HepG2 (cell line): ENCODE data around the gene DPEP1. TPM values are rescaled to one million over a fixed set of nuclear protein-coding genes. Genes with fewer than 3 reads are reported as not detected.

Experiments used
- CCAR2 ChIP-seq: fragments of 200-400 bp; formaldehyde crosslinking; optimal IDR thresholded peaks from 2 replicates; pipeline ENCODE3; 2018; ENCODE audit warnings: low read depth, mild to moderate bottlenecking, low read length, moderate library complexity
- FIP1L1 ChIP-seq: fragments of 200-400 bp; formaldehyde crosslinking; IDR thresholded peaks from 2 replicates; pipeline ENCODE4 v1.6.1; 2018; ENCODE audit warnings: low read depth, mild to moderate bottlenecking, low read length, moderate library complexity, borderline replicate concordance; ENCODE audit not compliant: insufficient read depth
- GATAD1 ChIP-seq: IDR thresholded peaks from 2 replicates; pipeline ENCODE4 v1.6.1; 2016; ENCODE audit warnings: missing genetic modification reagents, missing compliant biosample characterization
- GTF3A ChIP-seq: sonication (generic); formaldehyde crosslinking; conservative IDR thresholded peaks from 2 replicates; pipeline ENCODE4 v1.4.0; 2020; ENCODE audit warnings: mild to moderate bottlenecking, missing genetic modification reagents
- IKZF1 ChIP-seq: fragments of 450-650 bp; IDR thresholded peaks from 2 replicates; pipeline ENCODE4 v1.7.1; 2016
- JARID2 ChIP-seq: sonication (generic); formaldehyde crosslinking; IDR thresholded peaks from 2 replicates; pipeline ENCODE4 v1.8.1; 2023; ENCODE audit warnings: missing genetic modification reagents, inconsistent platforms; ENCODE audit not compliant: insufficient replicate concordance
- JUNB ChIP-seq: sonication (generic); formaldehyde crosslinking; IDR thresholded peaks from 2 replicates; pipeline ENCODE4 v1.8.0; 2022; ENCODE audit warnings: missing genetic modification reagents, mild to moderate bottlenecking, borderline replicate concordance
- KLF12 ChIP-seq: sonication (generic); formaldehyde crosslinking; IDR thresholded peaks from 2 replicates; pipeline ENCODE4 v1.4.0; 2020; ENCODE audit warnings: missing genetic modification reagents, borderline replicate concordance
- MAF1 ChIP-seq: sonication (generic); formaldehyde crosslinking; IDR thresholded peaks from 2 replicates; pipeline ENCODE4 v1.5.0; 2020; ENCODE audit warnings: missing genetic modification reagents, borderline replicate concordance
- MAZ ChIP-seq, 2 experiments: sonication (generic) in 1 of 2; formaldehyde crosslinking in 1 of 2; IDR thresholded peaks; 2 replicates each; pipeline versions ENCODE4 v1.5.0 to v1.6.1; 2012 to 2020; ENCODE audit warnings: low read depth in 2 of 2, mild to moderate bottlenecking in 2 of 2, borderline replicate concordance in 1 of 2, improper control_type of control experiment in 1 of 2, low read length in 1 of 2, missing genetic modification reagents in 1 of 2, moderate library complexity in 1 of 2
- MXD4 ChIP-seq: IDR thresholded peaks from 2 replicates; pipeline ENCODE4 v1.6.1; 2016; ENCODE audit warnings: mild to moderate bottlenecking, missing biosample characterization, missing genetic modification reagents
- SP2 ChIP-seq: sonication (generic); formaldehyde crosslinking; IDR thresholded peaks from 2 replicates; pipeline ENCODE4 v1.5.1; 2020; ENCODE audit warnings: mild to moderate bottlenecking, missing genetic modification reagents
- TCF7L2 ChIP-seq: IDR thresholded peaks from 2 replicates; pipeline ENCODE4 v1.6.1; 2011; ENCODE audit warnings: mild to moderate bottlenecking, low read depth, low read length, moderate library complexity
- ZBTB7A ChIP-seq: sonication (generic); formaldehyde crosslinking; IDR thresholded peaks from 2 replicates; pipeline ENCODE4 v1.8.0; 2022; ENCODE audit warnings: mild to moderate bottlenecking, missing genetic modification reagents
- ZKSCAN1 ChIP-seq: fragments of 150-350 bp; IDR thresholded peaks from 2 replicates; pipeline ENCODE4 v1.6.1; 2014; ENCODE audit warnings: low read length
- ZNF331 ChIP-seq: sonication (generic); formaldehyde crosslinking; IDR thresholded peaks from 2 replicates; pipeline ENCODE4 v1.4.0; 2020; ENCODE audit warnings: missing genetic modification reagents
- ZNF333 ChIP-seq: sonication (generic); formaldehyde crosslinking; IDR thresholded peaks from 2 replicates; pipeline ENCODE4 v1.4.0; 2020; ENCODE audit warnings: mild to moderate bottlenecking, missing genetic modification reagents, borderline replicate concordance
- ZNF350 ChIP-seq: sonication (generic); formaldehyde crosslinking; IDR thresholded peaks from 2 replicates; pipeline ENCODE4 v1.4.0; 2020; ENCODE audit warnings: mild to moderate bottlenecking, low read depth, missing genetic modification reagents, borderline replicate concordance
- ZNF564 ChIP-seq: sonication (generic); formaldehyde crosslinking; IDR thresholded peaks from 2 replicates; pipeline ENCODE4 v1.8.1; 2023; ENCODE audit warnings: mild to moderate bottlenecking, missing genetic modification reagents
- ZNF615 ChIP-seq: sonication (generic); formaldehyde crosslinking; IDR thresholded peaks from 2 replicates; pipeline ENCODE4 v1.5.0; 2020; ENCODE audit warnings: mild to moderate bottlenecking, missing genetic modification reagents, borderline replicate concordance
- ZSCAN29 ChIP-seq: sonication (generic); formaldehyde crosslinking; conservative IDR thresholded peaks from 2 replicates; pipeline ENCODE4 v1.4.0; 2020; ENCODE audit warnings: mild to moderate bottlenecking, missing genetic modification reagents
- polyA plus RNA-seq, 8 experiments: library from polyadenylated mRNA; depleted of rRNA in 3 of 8; stranded (reverse) in 7 of 8; unstranded in 1 of 8; fragments of >200 nt; fragmentation: Illumina TruSeq in 4 of 8; extraction: Trizol in 4 of 8; gene quantifications; 2 replicates each; pipeline versions ENCODE4 v1.2.1 to v1.2.3, GENCODE V29; 2011 to 2016; ENCODE audit warnings: low read depth in 4 of 8, missing spikeins in 1 of 8, mixed read lengths in 1 of 8; ENCODE audit not compliant: insufficient read depth in 1 of 8
- total RNA-seq, 5 experiments: library from RNA; depleted of rRNA; stranded (reverse); fragments of >200 nt; fragmentation: Illumina TruSeq; extraction: Trizol; gene quantifications; 2 replicates each; pipeline ENCODE4 v1.2.3, GENCODE V29; 2016; ENCODE audit warnings: low read depth in 1 of 5
- TF ChIP-seq, protein P1 (sequence below): IDR thresholded peaks from 2 replicates; pipeline ENCODE4 v1.6.1; 2016
- TF ChIP-seq, protein P2 (sequence below): IDR thresholded peaks from 2 replicates; pipeline ENCODE4 v1.6.1; 2016; ENCODE audit warnings: mild to moderate bottlenecking
- TF ChIP-seq, protein P3 (sequence below): sonication (generic); formaldehyde crosslinking; IDR thresholded peaks from 2 replicates; pipeline ENCODE4 v1.4.0; 2020; ENCODE audit warnings: missing genetic modification reagents, low read depth, mild to moderate bottlenecking, borderline replicate concordance

The DPEP1 gene
- total and polyA plus RNA-seq, 2 of the 13 experiments (the other 11 are each of a cell fraction or from before 2014, with no cell fraction given): 37.6 to 52.2 TPM

DNA sequence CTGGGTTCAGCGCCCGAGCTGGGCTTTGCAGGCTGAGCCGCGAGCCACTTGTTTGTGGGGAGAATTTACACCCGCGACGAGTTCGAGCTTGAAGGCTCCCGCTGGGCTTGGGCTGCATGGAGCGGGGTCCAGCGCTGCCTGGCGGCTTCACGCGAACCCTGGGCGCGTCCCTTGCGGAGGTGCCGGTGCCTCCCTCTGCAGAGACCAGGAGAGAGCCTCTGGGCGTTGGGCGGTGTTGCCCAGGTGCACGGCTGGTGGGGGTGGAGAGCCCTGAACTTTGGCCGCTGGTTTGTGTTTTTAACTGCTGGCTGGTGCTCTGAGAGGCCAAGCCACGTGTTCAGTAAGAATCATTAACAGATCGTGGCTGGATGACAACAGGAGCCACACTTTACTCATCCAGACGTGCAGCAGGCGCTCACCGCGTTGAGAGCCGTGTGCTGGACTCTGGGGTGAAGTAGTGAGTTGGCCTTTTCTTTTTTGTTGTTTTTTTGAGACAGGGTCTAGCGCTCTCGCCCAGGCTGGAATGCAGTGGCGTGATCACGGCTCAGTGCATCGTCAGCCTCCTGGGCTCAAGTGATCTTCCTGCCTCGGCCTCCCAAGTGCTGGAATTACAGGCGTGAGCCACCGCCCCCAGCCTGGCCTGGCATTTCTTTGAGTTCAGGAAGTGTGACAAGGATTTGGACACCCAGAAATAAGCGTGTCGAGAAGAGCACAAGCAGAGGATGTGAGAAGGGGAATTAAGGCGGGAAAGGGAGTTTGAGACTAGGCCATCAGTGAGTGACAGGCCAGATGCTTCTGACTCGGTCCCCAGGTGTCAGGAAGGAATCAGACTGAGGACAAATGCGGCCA, 73.9 kb downstream of the DPEP1 start (continued):
- peak; percentile 93 for TF ChIP-seq MAZ (IDR thresholded peaks at IDR 0.05; ENCODE audit: borderline replicate concordance, low read depth, low read length)
- TF ChIP-seq MAZ (CRISPR knock-in tag; IDR thresholded peaks at IDR 0.05; ENCODE audit: low read depth): peak; percentile 90
- 0 out of 2 replicates have a peak, but pooled peaks have one; percentile 25 for TF ChIP-seq SP2 (CRISPR knock-in tag)
- no peak for TF ChIP-seq ZKSCAN1
- peak; percentile 78; the same call in 1 of the 2 replicates for TF ChIP-seq ZNF333 (CRISPR knock-in tag)
- TF ChIP-seq GTF3A (CRISPR knock-in tag): peak; percentile 96
- TF ChIP-seq MXD4 (CRISPR knock-in tag): peak; percentile 97
- TF ChIP-seq GATAD1 (CRISPR knock-in tag): peak; percentile 82
- no peak for TF ChIP-seq JUNB
- peak; percentile 94 for TF ChIP-seq ZNF615 (CRISPR knock-in tag)
- peak; percentile 97 for TF ChIP-seq ZSCAN29 (CRISPR knock-in tag)
- no peak for TF ChIP-seq CCAR2
- TF ChIP-seq ZNF564 (CRISPR knock-in tag): peak; percentile 96
- TF ChIP-seq, protein P1, sequence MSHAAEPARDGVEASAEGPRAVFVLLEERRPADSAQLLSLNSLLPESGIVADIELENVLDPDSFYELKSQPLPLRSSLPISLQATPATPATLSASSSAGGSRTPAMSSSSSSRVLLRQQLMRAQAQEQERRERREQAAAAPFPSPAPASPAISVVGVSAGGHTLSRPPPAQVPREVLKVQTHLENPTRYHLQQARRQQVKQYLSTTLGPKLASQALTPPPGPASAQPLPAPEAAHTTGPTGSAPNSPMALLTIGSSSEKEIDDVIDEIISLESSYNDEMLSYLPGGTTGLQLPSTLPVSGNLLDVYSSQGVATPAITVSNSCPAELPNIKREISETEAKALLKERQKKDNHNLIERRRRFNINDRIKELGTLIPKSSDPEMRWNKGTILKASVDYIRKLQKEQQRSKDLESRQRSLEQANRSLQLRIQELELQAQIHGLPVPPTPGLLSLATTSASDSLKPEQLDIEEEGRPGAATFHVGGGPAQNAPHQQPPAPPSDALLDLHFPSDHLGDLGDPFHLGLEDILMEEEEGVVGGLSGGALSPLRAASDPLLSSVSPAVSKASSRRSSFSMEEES (CRISPR knock-in tag): peak; percentile 98
- TF ChIP-seq KLF12 (CRISPR knock-in tag): peak; percentile 98
- TF ChIP-seq, protein P2, sequence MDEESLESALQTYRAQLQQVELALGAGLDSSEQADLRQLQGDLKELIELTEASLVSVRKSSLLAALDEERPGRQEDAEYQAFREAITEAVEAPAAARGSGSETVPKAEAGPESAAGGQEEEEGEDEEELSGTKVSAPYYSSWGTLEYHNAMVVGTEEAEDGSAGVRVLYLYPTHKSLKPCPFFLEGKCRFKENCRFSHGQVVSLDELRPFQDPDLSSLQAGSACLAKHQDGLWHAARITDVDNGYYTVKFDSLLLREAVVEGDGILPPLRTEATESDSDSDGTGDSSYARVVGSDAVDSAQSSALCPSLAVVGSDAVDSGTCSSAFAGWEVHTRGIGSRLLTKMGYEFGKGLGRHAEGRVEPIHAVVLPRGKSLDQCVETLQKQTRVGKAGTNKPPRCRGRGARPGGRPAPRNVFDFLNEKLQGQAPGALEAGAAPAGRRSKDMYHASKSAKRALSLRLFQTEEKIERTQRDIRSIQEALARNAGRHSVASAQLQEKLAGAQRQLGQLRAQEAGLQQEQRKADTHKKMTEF (CRISPR knock-in tag): peak; percentile 100
- TF ChIP-seq ZNF331 (CRISPR knock-in tag): peak; percentile 97; the same call in 1 of the 2 replicates
- 0 out of 2 replicates have a peak, but pooled peaks have one; percentile 86 for TF ChIP-seq FIP1L1
- TF ChIP-seq JARID2: peak; percentile 96
- no peak for TF ChIP-seq IKZF1
- no peak for TF ChIP-seq TCF7L2
- TF ChIP-seq MAF1 (CRISPR knock-in tag): peak; percentile 83; the same call in 1 of the 2 replicates
- TF ChIP-seq ZNF350 (CRISPR knock-in tag): peak; percentile 99
- TF ChIP-seq, protein P3, sequence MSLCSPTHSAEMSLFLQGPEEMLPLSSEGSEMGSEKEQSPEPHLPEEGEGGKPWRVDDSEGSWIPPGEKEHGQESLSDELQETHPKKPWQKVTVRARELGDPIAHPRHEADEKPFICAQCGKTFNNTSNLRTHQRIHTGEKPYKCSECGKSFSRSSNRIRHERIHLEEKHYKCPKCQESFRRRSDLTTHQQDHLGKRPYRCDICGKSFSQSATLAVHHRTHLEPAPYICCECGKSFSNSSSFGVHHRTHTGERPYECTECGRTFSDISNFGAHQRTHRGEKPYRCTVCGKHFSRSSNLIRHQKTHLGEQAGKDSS (CRISPR knock-in tag): peak; percentile 99
- no peak; the same call in 1 of the 2 replicates for TF ChIP-seq ZBTB7A (CRISPR knock-in tag)
